Renal cortical epithelial cell (primary cell): ENCODE measurements around the gene P2RY13. TPM values are rescaled to one million over a fixed set of nuclear protein-coding genes. Genes with fewer than 3 reads are reported as not detected.

Experiments
- DNase-seq: peaks from one replicate; pipeline ENCODE4 v3.0.0-alpha.2; 2011; ENCODE audit warnings: low read depth
- total RNA-seq: library from RNA; depleted of rRNA; stranded (reverse); fragments of >200 nt; gene quantifications from 2 replicates; pipeline ENCODE4 v1.2.3, GENCODE V29; 2014

Gene P2RY13
- total RNA-seq, 1 donor from 2014 or later, result not detected

GRCh38 chr3:151320131-151320530 is 9.2 kb downstream of the P2RY13 start:
- no peak for DNase-seq

GRCh38 chr3:151319628-151320027 is 9.7 kb downstream of the P2RY13 start:
- DNase-seq, result no peak

DNA sequence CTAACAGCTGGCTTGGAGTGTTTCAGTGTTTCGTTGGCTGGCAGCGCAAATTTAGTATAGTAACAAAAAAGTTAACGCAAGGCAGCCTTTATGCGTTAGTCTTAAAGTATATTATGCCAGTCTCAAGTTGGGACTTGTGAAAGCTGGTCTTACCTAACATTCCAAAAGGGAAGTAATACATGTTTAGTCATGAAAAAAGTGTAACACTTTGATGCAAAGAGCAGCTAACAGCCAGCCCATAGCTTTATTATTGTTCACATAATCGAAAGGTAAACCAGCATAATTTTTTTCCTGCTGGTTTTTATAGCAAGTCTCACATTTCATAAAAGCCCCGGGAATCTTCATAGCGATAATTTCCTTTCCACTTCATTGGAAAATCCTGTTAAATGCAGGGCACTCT is 10.4 kb downstream of the P2RY13 start:
- no peak for DNase-seq

- no peak for DNase-seq
Observed at GRCh38 chr3:151318313-151318712, 11.0 kb downstream of the P2RY13 start.

GRCh38 chr3:151316267-151316991 is 12.9 kb downstream of the P2RY13 start, which contains the start of gene GPR87:
Gene GPR87, minus strand, starts transcription at chr3:151316820. Its CDS starts 16,720 bp downstream, at chr3:151300100.
- peak; percentile 95 for DNase-seq

DNA sequence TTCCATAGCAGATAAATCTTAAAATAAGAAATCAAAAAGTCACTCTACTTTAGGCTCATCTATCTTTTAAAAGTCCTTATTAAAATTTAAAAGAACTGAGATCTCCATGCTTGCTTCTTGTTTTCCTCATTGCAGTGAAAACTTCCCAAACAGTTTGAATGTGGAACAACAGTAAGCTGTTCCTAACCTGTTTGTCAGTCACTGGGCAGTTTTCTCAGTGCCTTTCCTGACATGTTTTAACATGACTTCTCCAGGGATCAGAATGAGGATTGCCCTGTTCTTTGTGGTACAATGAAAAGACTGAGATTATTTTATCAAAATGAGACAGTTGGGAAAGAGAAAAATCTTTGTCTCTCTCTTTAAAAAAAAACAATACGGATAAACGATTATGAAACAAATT is 13.5 kb downstream of the P2RY13 start:
- no peak for DNase-seq

- DNase-seq, result no peak
Observed at GRCh38 chr3:151315136-151315535, 14.2 kb downstream of the P2RY13 start.

GRCh38 chr3:151314593-151314992 is 14.8 kb downstream of the P2RY13 start:
- DNase-seq, result no peak

- no peak for DNase-seq
Observed at GRCh38 chr3:151314137-151314536, 15.2 kb downstream of the P2RY13 start.

DNA sequence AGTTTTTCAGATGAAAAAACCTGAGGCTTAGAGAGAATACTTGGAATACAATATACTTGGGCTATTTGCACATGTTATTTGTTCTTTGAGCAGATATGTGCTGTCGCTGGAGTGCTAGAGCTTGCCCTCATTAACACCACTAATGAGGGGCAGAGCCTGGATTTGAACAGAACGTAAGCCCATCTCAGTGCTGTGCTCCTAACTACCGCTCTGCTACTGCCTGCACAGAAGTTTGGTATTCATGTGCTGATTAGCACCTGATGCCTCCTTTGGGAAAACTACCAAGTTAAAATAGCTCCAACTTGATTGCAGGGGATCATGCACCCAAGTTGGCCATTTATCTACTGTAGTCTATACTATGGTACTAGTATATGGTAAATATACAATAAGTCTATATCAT is 16.4 kb downstream of the P2RY13 start:
- no peak for DNase-seq

- DNase-seq, result no peak
Observed at GRCh38 chr3:151309566-151309965, 19.8 kb downstream of the P2RY13 start.

DNA sequence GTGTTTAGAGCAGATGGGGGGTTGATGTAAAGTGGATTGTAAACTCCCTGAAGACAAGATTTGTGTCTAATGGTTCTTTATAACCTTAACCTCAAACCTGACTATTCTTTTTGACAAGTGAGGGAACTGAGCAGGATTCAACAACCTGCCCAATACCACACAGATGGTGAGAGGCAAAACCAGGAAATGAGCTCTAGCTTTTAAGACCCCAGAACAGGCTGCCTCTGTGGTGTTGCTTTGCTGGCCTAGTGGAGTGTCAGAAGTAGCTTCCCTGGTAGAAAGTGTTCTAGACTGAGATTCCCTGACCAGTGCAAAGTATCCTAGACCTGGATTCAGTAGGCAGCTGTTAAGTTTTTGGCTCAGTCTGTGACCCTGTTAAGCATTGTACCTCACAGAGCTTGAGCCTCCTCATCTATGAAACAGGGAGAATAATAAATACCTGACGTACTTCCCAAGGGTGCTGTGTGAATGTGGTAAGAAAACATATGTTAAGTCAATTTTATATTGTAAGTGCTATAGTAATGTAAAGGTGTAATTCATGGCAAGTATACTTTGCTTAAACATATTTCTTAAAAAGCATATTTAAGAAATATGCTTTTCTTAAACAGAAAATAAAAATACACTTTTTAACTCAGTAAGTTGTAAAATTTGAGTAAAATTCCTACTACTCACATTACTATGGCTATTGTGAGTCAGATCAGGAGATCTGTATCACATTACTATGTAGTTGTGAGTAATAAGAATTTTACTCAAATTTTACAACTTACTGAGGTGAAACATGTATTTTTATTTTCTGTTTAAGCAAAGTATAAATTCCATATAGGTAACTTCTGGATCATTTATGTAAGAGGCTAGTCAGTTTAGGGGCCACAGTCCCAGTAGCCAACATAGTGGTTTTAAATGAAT is 21.5 kb downstream of the P2RY13 start:
- no peak for DNase-seq

DNA sequence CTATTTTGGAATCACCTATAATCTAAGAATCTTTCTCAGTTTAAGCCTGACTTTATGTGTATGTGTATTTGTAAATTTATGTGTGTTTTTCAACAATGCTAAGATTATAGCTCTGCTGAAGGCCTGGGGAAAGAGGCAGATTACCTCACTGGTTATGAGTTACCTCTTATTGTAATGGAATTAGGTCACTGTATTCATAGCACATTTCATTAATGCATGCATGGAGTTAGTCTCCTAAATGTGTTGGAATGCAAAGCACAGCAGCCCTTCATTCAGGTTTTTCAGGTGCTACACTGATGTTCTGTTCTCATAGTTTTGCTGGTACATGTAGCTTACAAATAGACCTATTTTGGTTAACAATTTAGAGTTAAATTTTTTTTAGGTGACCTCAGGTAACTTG is 22.2 kb downstream of the P2RY13 start:
- DNase-seq, result no peak

DNA sequence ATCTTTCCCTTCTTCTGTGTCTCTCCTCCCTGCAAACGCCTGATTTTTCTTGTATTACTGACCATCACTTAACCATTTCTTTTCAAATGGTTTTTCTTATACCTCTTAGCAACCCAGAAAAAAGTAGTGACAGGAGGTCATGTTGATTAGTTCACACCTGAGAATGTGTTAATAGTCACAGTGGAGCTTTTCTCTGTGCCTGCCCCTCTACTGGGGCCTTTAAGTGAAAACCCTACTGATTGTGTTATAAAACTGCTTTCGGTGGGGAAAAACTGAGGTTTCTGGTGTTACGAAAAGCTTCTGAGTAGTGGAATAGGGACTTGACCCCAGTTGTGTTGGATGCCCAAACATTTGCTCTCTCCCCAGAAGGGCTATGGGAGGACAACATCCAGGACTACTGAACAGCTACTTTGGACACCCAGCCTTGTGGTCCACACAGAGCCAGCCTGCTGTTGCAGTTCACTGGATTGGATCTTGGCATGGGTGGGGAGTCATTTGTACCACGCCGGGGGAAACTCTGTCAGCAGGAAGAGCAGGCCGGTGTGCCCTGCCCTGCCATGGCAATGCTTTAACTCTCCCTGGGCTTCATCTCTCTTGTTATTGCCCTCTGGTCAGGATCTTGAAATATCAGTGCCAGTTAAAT is 23.1 kb downstream of the P2RY13 start:
- DNase-seq, result peak; percentile 52

DNA sequence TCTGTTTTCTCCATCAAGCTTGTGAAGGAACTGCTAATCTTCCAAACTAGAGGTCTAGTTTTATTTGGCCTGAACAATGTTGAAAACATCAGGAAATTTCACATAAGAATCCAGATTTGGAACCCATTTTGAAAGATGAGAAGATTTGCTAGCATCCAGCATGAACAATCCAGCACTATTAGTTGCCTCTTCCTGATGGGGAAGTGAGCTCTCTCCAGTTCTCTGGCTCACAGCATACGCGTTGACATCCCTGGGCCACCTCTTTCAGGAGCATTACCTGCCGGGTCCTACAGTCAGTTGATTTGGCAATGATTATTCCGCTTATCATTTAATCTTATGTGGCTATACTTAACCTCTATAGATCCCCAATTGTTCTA is 23.6 kb downstream of the P2RY13 start:
- DNase-seq, result no peak

DNA sequence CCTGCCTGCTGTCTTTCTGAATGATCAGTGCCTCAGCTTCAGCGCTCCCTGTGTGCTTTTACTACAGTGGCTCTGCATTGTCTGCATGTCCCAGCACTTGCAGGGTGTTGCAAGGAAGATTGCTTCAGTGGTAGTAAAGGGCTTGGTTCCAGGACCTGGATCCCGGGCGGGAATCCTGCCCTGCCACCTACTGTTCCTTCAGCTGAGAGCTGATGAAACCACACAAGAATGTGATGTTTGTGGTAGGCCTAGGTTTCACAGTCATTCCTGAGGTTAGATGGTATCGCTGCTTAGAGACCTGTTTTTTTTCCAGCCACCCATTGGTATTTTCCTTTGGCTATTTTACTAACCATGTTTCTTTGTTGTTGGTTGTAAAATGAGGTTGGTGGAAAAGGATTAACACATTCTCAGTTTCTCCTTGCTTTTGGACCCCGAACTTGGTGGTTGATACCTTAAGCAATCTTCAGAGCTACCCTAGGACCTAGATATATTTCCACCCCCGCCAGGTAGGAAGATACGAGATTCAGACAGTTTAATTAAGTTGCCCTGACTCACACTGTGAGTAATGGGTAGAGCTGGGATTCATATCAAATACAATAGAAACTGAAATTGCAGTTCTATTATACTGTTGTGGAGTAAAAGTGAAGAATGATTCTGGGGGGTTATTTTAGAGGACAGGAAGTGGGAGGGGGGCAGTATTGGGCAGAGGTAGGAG is 24.1 kb downstream of the P2RY13 start:
- peak; percentile 99 for DNase-seq

DNA sequence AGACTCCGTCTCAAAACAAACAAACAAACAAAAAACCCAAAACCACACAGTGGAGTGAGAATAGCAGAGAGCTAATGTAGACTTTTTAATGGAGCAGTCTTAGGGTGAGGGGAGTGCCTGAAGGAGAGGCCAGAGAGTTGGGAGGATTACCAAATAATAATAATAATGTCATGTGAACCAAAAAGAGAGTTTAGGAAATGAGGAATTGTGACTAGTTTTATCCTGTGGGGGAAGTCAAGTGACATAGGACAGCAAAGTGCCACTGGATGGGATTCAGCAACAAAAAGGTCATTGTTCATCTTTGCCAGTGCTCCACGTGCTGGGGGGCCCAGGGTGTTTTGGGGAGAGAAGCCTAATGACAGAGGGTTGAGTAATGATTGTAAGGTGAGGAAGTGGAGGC is 25.6 kb downstream of the P2RY13 start:
- no peak for DNase-seq

DNA sequence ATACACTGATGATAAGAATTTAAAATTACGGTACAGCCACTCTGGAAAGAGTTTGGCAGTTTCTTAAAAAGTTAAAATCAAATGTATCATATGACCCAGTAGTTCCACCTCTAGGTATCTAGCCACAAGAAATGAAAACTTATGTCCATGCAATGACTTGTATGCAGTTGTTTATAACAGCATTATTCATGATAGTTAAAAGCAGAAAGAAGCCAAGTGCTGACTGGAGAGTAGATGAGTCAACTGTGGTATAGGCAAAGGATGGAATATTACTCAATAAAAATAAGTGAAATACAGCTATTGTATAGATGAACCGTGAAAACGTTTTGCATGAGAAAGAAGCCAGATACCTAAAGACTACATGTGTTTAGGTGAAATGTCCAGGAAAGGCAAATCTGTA is 27.6 kb downstream of the P2RY13 start:
- DNase-seq, result no peak

DNA sequence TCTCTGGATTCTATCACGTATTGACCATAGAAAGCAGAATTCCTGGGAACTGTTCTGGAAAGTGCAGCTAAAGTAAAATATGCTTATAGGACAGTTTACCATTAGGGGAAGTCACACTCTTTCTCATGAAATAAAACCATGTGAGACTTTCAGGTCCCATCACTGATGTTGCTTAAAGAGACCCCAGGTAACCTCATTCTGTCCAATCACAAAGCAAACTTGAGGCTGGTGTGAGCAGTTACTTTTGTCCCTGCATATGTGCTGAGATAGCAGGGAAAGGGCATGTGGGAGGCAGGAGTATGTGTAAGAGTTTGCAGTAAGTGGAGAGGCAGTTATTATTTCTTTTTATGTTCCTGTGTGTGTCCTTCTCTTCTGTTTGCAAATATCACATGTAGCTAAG is 28.8 kb downstream of the P2RY13 start:
- no peak for DNase-seq

- no peak for DNase-seq
Observed at GRCh38 chr3:151299006-151299405, 30.3 kb downstream of the P2RY13 start.

- no peak for DNase-seq
Observed at GRCh38 chr3:151297429-151297828, 31.9 kb downstream of the P2RY13 start.

DNA sequence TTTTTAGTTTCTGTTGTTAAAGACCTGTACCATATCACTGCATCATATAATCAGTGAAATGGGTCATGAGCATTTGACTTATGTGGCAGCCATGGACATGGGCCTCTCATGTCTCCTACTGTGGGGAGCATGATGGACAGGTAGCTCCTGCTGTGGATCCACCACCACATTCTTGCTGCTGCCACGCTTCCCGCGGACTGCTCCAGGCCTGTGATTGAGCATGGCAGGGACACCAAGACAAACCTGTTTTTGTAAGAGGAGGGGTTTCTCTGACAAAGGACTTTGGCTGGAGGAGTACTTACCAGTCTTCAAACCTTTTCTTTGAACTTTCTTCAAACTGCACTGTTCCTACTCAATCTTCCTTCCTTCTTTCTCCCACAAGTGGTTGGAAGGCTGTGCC is 33.1 kb downstream of the P2RY13 start:
- DNase-seq, result no peak
